ENCODE results near the gene CALN1.

The CALN1 gene

GRCh38 chr7:72106405-72106804 is 305.7 kb downstream of the CALN1 start:
- no peak for DNase-seq
- H3K4me1 ChIP-seq (ENCODE audit: control insufficient read depth, insufficient read depth, low read length, poor library complexity, severe bottlenecking), result no peaks in the 10 kb centered on the region
- no peak overlapping the region for H3K27ac ChIP-seq (ENCODE audit: insufficient read depth, low read length, poor library complexity, severe bottlenecking)
- H3K4me3 ChIP-seq (ENCODE audit: insufficient read depth, low read depth, low read length, poor library complexity, severe bottlenecking), result no peak overlapping the region
- peaks cover 10% of the 10 kb centered on the region for H3K9me3 ChIP-seq (ENCODE audit: control insufficient read depth, low read length)
- no peaks in the 10 kb centered on the region for H3K27me3 ChIP-seq (replicated peaks; ENCODE audit: control insufficient read depth, insufficient read depth, low read length, poor library complexity, severe bottlenecking)
- no peaks in the 10 kb centered on the region for H3K36me3 ChIP-seq (ENCODE audit: control insufficient read depth, insufficient read depth, low read length)

DNA sequence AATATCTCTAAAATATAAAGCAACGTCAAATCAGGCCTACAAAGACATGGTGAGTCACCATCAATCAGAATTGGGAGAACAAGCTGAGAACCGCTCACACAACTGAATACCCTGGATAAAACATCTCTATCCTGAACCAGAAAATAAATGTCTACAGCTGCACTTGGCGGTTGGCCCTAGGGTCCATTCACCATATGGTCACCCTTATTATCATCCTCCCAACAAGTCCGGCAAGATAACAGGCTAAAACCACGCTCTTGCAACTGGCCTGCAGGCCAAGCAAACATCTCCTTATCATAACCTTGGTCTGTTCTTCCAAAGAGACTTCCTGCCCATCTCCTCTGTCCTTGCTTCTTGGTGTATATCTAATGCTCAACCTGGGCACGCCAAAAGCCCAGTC is 310.7 kb downstream of the CALN1 start:
- no peak for DNase-seq
- H3K4me3 ChIP-seq (ENCODE audit: insufficient read depth, low read depth, low read length, poor library complexity, severe bottlenecking), result no peak overlapping the region
- H3K27ac ChIP-seq (ENCODE audit: insufficient read depth, low read length, poor library complexity, severe bottlenecking), result no peak overlapping the region
- H3K4me1 ChIP-seq (ENCODE audit: control insufficient read depth, insufficient read depth, low read length, poor library complexity, severe bottlenecking), result no peaks in the 10 kb centered on the region
- no peaks in the 10 kb centered on the region for H3K36me3 ChIP-seq (ENCODE audit: control insufficient read depth, insufficient read depth, low read length)
- no peaks in the 10 kb centered on the region for H3K9me3 ChIP-seq (ENCODE audit: control insufficient read depth, low read length)
- no peaks in the 10 kb centered on the region for H3K27me3 ChIP-seq (replicated peaks; ENCODE audit: control insufficient read depth, insufficient read depth, low read length, poor library complexity, severe bottlenecking)

DNA sequence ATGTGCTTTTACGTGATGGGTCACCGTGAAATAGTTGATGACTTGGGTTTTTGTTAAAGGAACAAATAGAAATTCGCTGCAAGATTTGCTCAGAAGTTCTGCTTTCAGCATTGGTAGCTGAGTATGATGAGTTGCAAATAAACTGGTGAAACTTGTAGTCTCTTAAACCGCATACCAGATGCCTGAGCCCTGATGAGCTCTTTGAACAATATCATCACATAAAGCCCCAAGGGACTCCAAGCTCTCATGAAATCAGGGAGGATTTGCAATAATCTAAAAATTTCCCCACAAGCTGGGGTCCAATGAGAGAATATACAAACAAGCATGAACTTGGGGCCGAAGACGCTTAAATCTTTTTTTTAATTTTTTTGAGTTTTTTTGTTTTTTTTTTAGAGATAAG is 312.4 kb downstream of the CALN1 start:
- H3K9me3 ChIP-seq (ENCODE audit: control insufficient read depth, low read length), result no peaks in the 10 kb centered on the region
- H3K36me3 ChIP-seq (ENCODE audit: control insufficient read depth, insufficient read depth, low read length), result no peaks in the 10 kb centered on the region
- DNase-seq, result no peak
- no peaks in the 10 kb centered on the region for H3K4me1 ChIP-seq (ENCODE audit: control insufficient read depth, insufficient read depth, low read length, poor library complexity, severe bottlenecking)
- no peak overlapping the region for H3K27ac ChIP-seq (ENCODE audit: insufficient read depth, low read length, poor library complexity, severe bottlenecking)
- no peak overlapping the region for H3K4me3 ChIP-seq (ENCODE audit: insufficient read depth, low read depth, low read length, poor library complexity, severe bottlenecking)
- no peaks in the 10 kb centered on the region for H3K27me3 ChIP-seq (replicated peaks; ENCODE audit: control insufficient read depth, insufficient read depth, low read length, poor library complexity, severe bottlenecking)

- Histone ChIP-seq H3K4me3 (ENCODE audit: insufficient read depth, low read depth, low read length, poor library complexity, severe bottlenecking) (no peak overlapping the region), H3K27ac (ENCODE audit: insufficient read depth, low read length, poor library complexity, severe bottlenecking) (no peak overlapping the region), H3K4me1 (ENCODE audit: control insufficient read depth, insufficient read depth, low read length, poor library complexity, severe bottlenecking) (no peaks in the 10 kb centered on the region), H3K9me3 (ENCODE audit: control insufficient read depth, low read length) (no peaks in the 10 kb centered on the region), H3K36me3 (ENCODE audit: control insufficient read depth, insufficient read depth, low read length) (no peaks in the 10 kb centered on the region), H3K27me3 (replicated peaks; ENCODE audit: control insufficient read depth, insufficient read depth, low read length, poor library complexity, severe bottlenecking) (no peaks in the 10 kb centered on the region)
- DNase-seq, result no peak
These were observed 313.1 kb downstream of the CALN1 start for GRCh38 chr7:72098807-72099580.

GRCh38 chr7:72097226-72097625 is 314.9 kb downstream of the CALN1 start:
- Histone ChIP-seq H3K36me3 (ENCODE audit: control insufficient read depth, insufficient read depth, low read length) (no peaks in the 10 kb centered on the region), H3K9me3 (ENCODE audit: control insufficient read depth, low read length) (no peaks in the 10 kb centered on the region), H3K27me3 (replicated peaks; ENCODE audit: control insufficient read depth, insufficient read depth, low read length, poor library complexity, severe bottlenecking) (no peaks in the 10 kb centered on the region), H3K27ac (ENCODE audit: insufficient read depth, low read length, poor library complexity, severe bottlenecking) (no peak overlapping the region), H3K4me3 (ENCODE audit: insufficient read depth, low read depth, low read length, poor library complexity, severe bottlenecking) (no peak overlapping the region), H3K4me1 (ENCODE audit: control insufficient read depth, insufficient read depth, low read length, poor library complexity, severe bottlenecking) (no peaks in the 10 kb centered on the region)
- DNase-seq, result no peak

GRCh38 chr7:72092769-72093168 is 319.4 kb downstream of the CALN1 start:
- Histone ChIP-seq H3K4me1 (ENCODE audit: control insufficient read depth, insufficient read depth, low read length, poor library complexity, severe bottlenecking) (no peaks in the 10 kb centered on the region), H3K4me3 (ENCODE audit: insufficient read depth, low read depth, low read length, poor library complexity, severe bottlenecking) (no peak overlapping the region), H3K27me3 (replicated peaks; ENCODE audit: control insufficient read depth, insufficient read depth, low read length, poor library complexity, severe bottlenecking) (no peaks in the 10 kb centered on the region), H3K36me3 (ENCODE audit: control insufficient read depth, insufficient read depth, low read length) (no peaks in the 10 kb centered on the region), H3K9me3 (ENCODE audit: control insufficient read depth, low read length) (no peaks in the 10 kb centered on the region), H3K27ac (ENCODE audit: insufficient read depth, low read length, poor library complexity, severe bottlenecking) (no peak overlapping the region)
- DNase-seq, result no peak

GRCh38 chr7:72087926-72088325 is 324.2 kb downstream of the CALN1 start:
- no peaks in the 10 kb centered on the region for H3K27me3 ChIP-seq (replicated peaks; ENCODE audit: control insufficient read depth, insufficient read depth, low read length, poor library complexity, severe bottlenecking)
- H3K4me1 ChIP-seq (ENCODE audit: control insufficient read depth, insufficient read depth, low read length, poor library complexity, severe bottlenecking), result no peaks in the 10 kb centered on the region
- H3K9me3 ChIP-seq (ENCODE audit: control insufficient read depth, low read length), result no peaks in the 10 kb centered on the region
- no peaks in the 10 kb centered on the region for H3K36me3 ChIP-seq (ENCODE audit: control insufficient read depth, insufficient read depth, low read length)
- H3K4me3 ChIP-seq (ENCODE audit: insufficient read depth, low read depth, low read length, poor library complexity, severe bottlenecking), result no peak overlapping the region
- DNase-seq, result no peak
- H3K27ac ChIP-seq (ENCODE audit: insufficient read depth, low read length, poor library complexity, severe bottlenecking), result no peak overlapping the region

DNA sequence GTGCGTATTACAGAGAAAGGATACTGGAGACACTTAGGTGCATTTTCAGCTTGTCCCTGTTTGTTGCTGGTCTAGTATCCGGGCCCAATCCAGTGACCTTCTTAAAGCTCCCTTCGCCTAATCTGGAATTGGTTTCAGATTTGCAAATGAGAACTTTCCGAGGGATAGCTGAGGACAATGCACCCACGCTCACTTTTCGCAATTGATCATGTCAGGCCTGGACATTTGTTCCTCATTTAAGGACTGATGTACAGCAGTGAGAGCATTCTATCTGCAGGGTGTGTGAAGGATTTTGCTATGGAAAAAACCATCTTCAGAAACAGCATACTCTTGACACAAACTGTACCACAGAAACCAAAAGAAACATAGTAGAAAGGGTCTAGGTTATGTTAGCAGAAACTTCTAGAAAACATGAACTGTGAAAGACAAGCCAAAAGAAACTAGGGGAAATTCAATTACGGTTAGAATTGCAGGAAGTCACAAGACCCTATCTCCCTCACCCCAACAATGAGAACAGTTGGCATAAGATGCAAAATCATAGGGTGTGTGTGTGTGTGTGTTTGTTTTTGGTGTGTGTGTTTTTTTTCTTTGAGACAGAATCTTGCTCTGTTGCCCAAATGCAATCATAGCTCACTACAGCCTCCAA is 331.1 kb downstream of the CALN1 start:
- Histone ChIP-seq H3K9me3 (ENCODE audit: control insufficient read depth, low read length) (no peaks in the 10 kb centered on the region), H3K4me3 (ENCODE audit: insufficient read depth, low read depth, low read length, poor library complexity, severe bottlenecking) (no peak overlapping the region), H3K27me3 (replicated peaks; ENCODE audit: control insufficient read depth, insufficient read depth, low read length, poor library complexity, severe bottlenecking) (no peaks in the 10 kb centered on the region), H3K4me1 (ENCODE audit: control insufficient read depth, insufficient read depth, low read length, poor library complexity, severe bottlenecking) (no peaks in the 10 kb centered on the region), H3K36me3 (ENCODE audit: control insufficient read depth, insufficient read depth, low read length) (no peaks in the 10 kb centered on the region), H3K27ac (ENCODE audit: insufficient read depth, low read length, poor library complexity, severe bottlenecking) (no peak overlapping the region)
- DNase-seq, result no peak

- Histone ChIP-seq H3K4me1 (ENCODE audit: control insufficient read depth, insufficient read depth, low read length, poor library complexity, severe bottlenecking) (no peaks in the 10 kb centered on the region), H3K27me3 (replicated peaks; ENCODE audit: control insufficient read depth, insufficient read depth, low read length, poor library complexity, severe bottlenecking) (no peaks in the 10 kb centered on the region), H3K9me3 (ENCODE audit: control insufficient read depth, low read length) (no peaks in the 10 kb centered on the region), H3K4me3 (ENCODE audit: insufficient read depth, low read depth, low read length, poor library complexity, severe bottlenecking) (no peak overlapping the region), H3K36me3 (ENCODE audit: control insufficient read depth, insufficient read depth, low read length) (no peaks in the 10 kb centered on the region), H3K27ac (ENCODE audit: insufficient read depth, low read length, poor library complexity, severe bottlenecking) (no peak overlapping the region)
- no peak for DNase-seq
These were observed 331.8 kb downstream of the CALN1 start for GRCh38 chr7:72080341-72080766.

DNA sequence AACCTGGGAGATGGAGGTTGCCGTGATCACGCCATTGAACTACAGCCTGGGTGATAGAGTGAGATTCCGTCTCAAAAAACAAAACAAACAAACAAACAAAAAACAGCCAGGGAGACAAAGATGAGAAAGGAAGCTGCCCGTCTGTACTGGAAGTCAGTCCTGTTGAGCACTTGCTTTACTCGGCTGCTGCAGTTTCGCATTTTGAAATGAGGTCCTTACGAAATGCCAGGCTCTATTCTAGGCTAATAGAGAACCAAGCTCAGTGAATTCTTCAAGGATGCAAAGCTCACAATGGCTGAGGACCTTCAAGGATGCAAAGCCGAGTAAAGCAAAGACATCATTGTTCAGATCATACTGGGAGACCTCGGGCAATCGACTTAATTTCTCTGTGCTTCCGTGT is 333.3 kb downstream of the CALN1 start:
- Histone ChIP-seq H3K9me3 (ENCODE audit: control insufficient read depth, low read length) (no peaks in the 10 kb centered on the region), H3K27me3 (replicated peaks; ENCODE audit: control insufficient read depth, insufficient read depth, low read length, poor library complexity, severe bottlenecking) (no peaks in the 10 kb centered on the region), H3K4me1 (ENCODE audit: control insufficient read depth, insufficient read depth, low read length, poor library complexity, severe bottlenecking) (no peaks in the 10 kb centered on the region), H3K27ac (ENCODE audit: insufficient read depth, low read length, poor library complexity, severe bottlenecking) (no peak overlapping the region), H3K36me3 (ENCODE audit: control insufficient read depth, insufficient read depth, low read length) (no peaks in the 10 kb centered on the region), H3K4me3 (ENCODE audit: insufficient read depth, low read depth, low read length, poor library complexity, severe bottlenecking) (no peak overlapping the region)
- DNase-seq, result no peak
